Cerebellar cortex (tissue), 1 donor: ENCODE measurements around the gene PSD4.
"Not testable (repeated sequence)": the region's sequence is repeated elsewhere in the genome, so short reads cannot be mapped to it uniquely, and the experiment has no call there.

Source experiments
- DNase-seq: peaks from one replicate; pipeline ENCODE4 v3.0.0-alpha.2; 2015; ENCODE audit warnings: low spot score

PSD4 gene

GRCh38 chr2:113221846-113222245 lies 48.1 kb downstream of the PSD4 start:
- no peak for DNase-seq

GRCh38 chr2:113223813-113224212 lies 50.0 kb downstream of the PSD4 start:
- DNase-seq, result no peak

GRCh38 chr2:113224647-113225236 lies 51.0 kb downstream of the PSD4 start:
- DNase-seq, result no peak

GRCh38 chr2:113225263-113226259 lies 51.8 kb downstream of the PSD4 start:
- DNase-seq, result peak; percentile 26

GRCh38 chr2:113226462-113226861 lies 52.7 kb downstream of the PSD4 start:
- no peak for DNase-seq

GRCh38 chr2:113227290-113227689 lies 53.5 kb downstream of the PSD4 start:
- no peak for DNase-seq

GRCh38 chr2:113227698-113228097 lies 53.9 kb downstream of the PSD4 start:
- DNase-seq, result no peak

- peak; percentile 37 for DNase-seq
These were observed 54.6 kb downstream of the PSD4 start for GRCh38 chr2:113228351-113228750.

GRCh38 chr2:113228991-113229716 lies 55.4 kb downstream of the PSD4 start:
- no peak for DNase-seq

GRCh38 chr2:113229795-113230194 lies 56.0 kb downstream of the PSD4 start:
- no peak for DNase-seq

GRCh38 chr2:113230531-113230930 lies 56.8 kb downstream of the PSD4 start:
- no peak for DNase-seq

- no peak for DNase-seq
These were observed 57.3 kb downstream of the PSD4 start for GRCh38 chr2:113231064-113231463.

- DNase-seq, result no peak
These were observed 58.4 kb downstream of the PSD4 start for GRCh38 chr2:113232123-113232522.

- DNase-seq, result no peak
These were observed 59.0 kb downstream of the PSD4 start for GRCh38 chr2:113232740-113233139.

- DNase-seq, result no peak
These were observed 60.1 kb downstream of the PSD4 start for GRCh38 chr2:113233593-113234550.

GRCh38 chr2:113234721-113235346 lies 61.1 kb downstream of the PSD4 start:
- no peak for DNase-seq

GRCh38 chr2:113235347-113236226 lies 61.8 kb downstream of the PSD4 start:
- DNase-seq, result not testable (repeated sequence)

- no peak for DNase-seq
These were observed 62.8 kb downstream of the PSD4 start for GRCh38 chr2:113236367-113237159.

GRCh38 chr2:113237604-113238160 lies 63.9 kb downstream of the PSD4 start:
- no peak for DNase-seq
